K562 (cell line): ENCODE data around the gene KIAA0513.

ENCODE experiments used
- CHCHD3 ChIP-seq: fragments of 250-450 bp; sonication (Bioruptor Pico); IDR thresholded peaks from 2 replicates; pipeline ENCODE4 v2.1.2; 2022; ENCODE audit warnings: mild to moderate bottlenecking
- CREB1 ChIP-seq, 2 experiments: sonication (generic) in 1 of 2; formaldehyde crosslinking in 1 of 2; IDR thresholded peaks; 2 replicates each; pipeline versions ENCODE4 v1.6.1 to v1.8.0; 2012 to 2022; ENCODE audit warnings: inconsistent platforms in 1 of 2, mild to moderate bottlenecking in 1 of 2, missing genetic modification reagents in 1 of 2, moderate library complexity in 1 of 2
- NBN ChIP-seq: fragments of 450-650 bp; IDR thresholded peaks from 2 replicates; pipeline ENCODE4 v1.6.1; 2016; ENCODE audit warnings: low read depth, mild to moderate bottlenecking
- NR2C2 ChIP-seq, 2 experiments: fragments of 200-800 bp in 1 of 2; sonication (Bioruptor generic) in 1 of 2; sonication (generic) in 1 of 2; formaldehyde crosslinking in 1 of 2; IDR thresholded peaks; 2 replicates each; pipeline versions ENCODE4 v1.6.1 to v1.8.0; 2016 to 2022; ENCODE audit warnings: mild to moderate bottlenecking in 1 of 2, missing compliant biosample characterization in 1 of 2, missing genetic modification characterization in 1 of 2, missing genetic modification reagents in 1 of 2
- SIN3B ChIP-seq: fragments of 450-650 bp; IDR thresholded peaks from 2 replicates; pipeline ENCODE4 v1.6.1; 2017; ENCODE audit warnings: low read depth, mild to moderate bottlenecking, moderate library complexity
- TF ChIP-seq, protein P1 (sequence below): sonication (generic); formaldehyde crosslinking; IDR thresholded peaks from 2 replicates; pipeline ENCODE4 v1.8.1; 2022; ENCODE audit warnings: missing genetic modification reagents

GRCh38 chr16:85045077-85045476 lies 17.5 kb downstream of the KIAA0513 start:
- TF ChIP-seq NBN (no peak), SIN3B (no peak), NR2C2 (CRISPR knock-in tag; IDR thresholded peaks at IDR 0.05) (no peak), NR2C2 (tag; IDR thresholded peaks at IDR 0.05) (no peak), CREB1 (IDR thresholded peaks at IDR 0.05) (no peak), CREB1 (CRISPR knock-in tag; IDR thresholded peaks at IDR 0.05) (no peak), CHCHD3 (CRISPR knock-in tag) (no peak)
- TF ChIP-seq, protein P1, sequence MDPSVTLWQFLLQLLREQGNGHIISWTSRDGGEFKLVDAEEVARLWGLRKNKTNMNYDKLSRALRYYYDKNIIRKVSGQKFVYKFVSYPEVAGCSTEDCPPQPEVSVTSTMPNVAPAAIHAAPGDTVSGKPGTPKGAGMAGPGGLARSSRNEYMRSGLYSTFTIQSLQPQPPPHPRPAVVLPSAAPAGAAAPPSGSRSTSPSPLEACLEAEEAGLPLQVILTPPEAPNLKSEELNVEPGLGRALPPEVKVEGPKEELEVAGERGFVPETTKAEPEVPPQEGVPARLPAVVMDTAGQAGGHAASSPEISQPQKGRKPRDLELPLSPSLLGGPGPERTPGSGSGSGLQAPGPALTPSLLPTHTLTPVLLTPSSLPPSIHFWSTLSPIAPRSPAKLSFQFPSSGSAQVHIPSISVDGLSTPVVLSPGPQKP (CRISPR knock-in tag): no peak
